Vagina (tissue), 2 donors: ENCODE measurements around the gene LIPG.

Source experiments
- CTCF ChIP-seq, 3 experiments: fragments of 450-650 bp in 2 of 3; fragments of 200-600 bp in 1 of 3; sonication (generic) in 1 of 3; IDR thresholded peaks; one replicate each; pipeline ENCODE4 v1.5.1; 2017 to 2019; ENCODE audit warnings: antibody characterized with exemption in 3 of 3, mild to moderate bottlenecking in 2 of 3, moderate library complexity in 2 of 3
- POLR2A ChIP-seq, 2 donors: fragments of 450-650 bp; IDR thresholded peaks; one replicate each; pipeline ENCODE4 v1.6.1; 2017; ENCODE audit warnings: antibody characterized with exemption in 2 of 2, mild to moderate bottlenecking in 2 of 2, moderate library complexity in 2 of 2
- POLR2AphosphoS5 ChIP-seq, 2 donors: sonication (generic); formaldehyde crosslinking; IDR thresholded peaks; one replicate each; pipeline ENCODE4 v1.9.0; 2017; ENCODE audit warnings: antibody characterized with exemption in 2 of 2, mild to moderate bottlenecking in 2 of 2, low read depth in 1 of 2; ENCODE audit not compliant: insufficient read depth in 1 of 2

DNA sequence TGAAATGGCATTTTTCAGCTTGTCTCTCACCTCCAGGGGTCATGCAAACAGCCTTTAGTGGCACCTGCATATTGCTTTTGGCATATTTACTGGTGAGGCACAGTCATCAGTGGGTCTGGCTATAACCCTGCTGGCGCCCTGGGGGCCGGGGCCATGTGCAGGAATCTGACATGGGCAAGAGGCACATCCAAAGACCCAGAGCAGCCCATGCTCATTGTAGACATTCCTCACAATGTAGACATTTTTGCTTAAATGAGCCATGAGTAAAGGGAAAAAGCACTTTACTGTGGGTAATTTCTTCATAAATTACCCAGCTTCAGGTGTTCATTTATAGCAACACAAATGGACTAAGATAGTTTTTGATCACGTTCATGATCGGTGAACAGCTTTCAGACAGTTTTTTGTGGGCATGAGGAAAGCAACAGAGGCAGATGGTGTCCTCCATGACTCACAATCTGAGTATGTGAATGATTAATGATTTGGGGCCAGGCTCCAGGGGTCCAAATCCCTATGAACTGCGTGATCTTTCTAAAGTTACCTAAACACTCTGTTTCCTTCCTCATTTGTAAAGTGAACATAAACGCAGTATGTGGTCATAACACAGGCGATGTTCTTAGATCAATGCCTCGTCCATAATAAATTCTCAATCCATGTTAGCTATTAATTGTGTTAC lies 85.8 kb downstream of the LIPG start:
- no peak for TF ChIP-seq CTCF (IDR thresholded peaks at IDR 0.05)
- TF ChIP-seq POLR2A (IDR thresholded peaks at IDR 0.05) = no peak
- TF ChIP-seq POLR2AphosphoS5 (IDR thresholded peaks at IDR 0.05; ENCODE audit: insufficient read depth in 1 of 2, low read depth in 1 of 2) = no peak
